HEK293T (cell line): ENCODE measurements around the gene FRK.

Source experiments
- CTCF ChIA-PET: fragments of 350-600 bp; formaldehyde crosslinking; extraction: SDS; loops from one replicate; lab custom pipeline; 2021; ENCODE audit warnings: antibody characterized with exemption, inconsistent platforms; lab: Yijun Ruan, JAX
- POLR2A ChIA-PET: fragments of 350-600 bp; formaldehyde crosslinking; extraction: SDS; loops from one replicate; lab custom pipeline; 2020; ENCODE audit warnings: antibody characterized with exemption, inconsistent platforms; lab: Yijun Ruan, JAX
- DNase-seq: peaks from one replicate; pipeline ENCODE4 v3.0.0; 2012; ENCODE audit warnings: mixed read lengths; ENCODE audit errors: extremely low spot score
- ARNT ChIP-seq: fragments of 450-650 bp; IDR thresholded peaks from 2 replicates; pipeline ENCODE4 v1.6.1; 2017; ENCODE audit warnings: mild to moderate bottlenecking
- BHLHE40 ChIP-seq: fragments of 450-650 bp; IDR thresholded peaks from 2 replicates; pipeline ENCODE4 v1.6.1; 2016; ENCODE audit warnings: mild to moderate bottlenecking, moderate library complexity, borderline replicate concordance
- CTBP1 ChIP-seq: fragments of 450-650 bp; IDR thresholded peaks from 2 replicates; pipeline ENCODE4 v1.6.1; 2016; ENCODE audit warnings: borderline replicate concordance
- ELF4 ChIP-seq: fragments of 450-650 bp; IDR thresholded peaks from 2 replicates; pipeline ENCODE4 v1.6.1; 2017; ENCODE audit warnings: antibody characterized with exemption
- FOXA1 ChIP-seq: fragments of 450-650 bp; IDR thresholded peaks from 2 replicates; pipeline ENCODE4 v1.6.1; 2016; ENCODE audit warnings: mild to moderate bottlenecking
- FOXK2 ChIP-seq: fragments of 450-650 bp; IDR thresholded peaks from 2 replicates; pipeline ENCODE4 v1.6.1; 2016; ENCODE audit warnings: mild to moderate bottlenecking
- FOXM1 ChIP-seq: fragments of 450-650 bp; IDR thresholded peaks from 2 replicates; pipeline ENCODE4 v1.6.1; 2017; ENCODE audit warnings: mild to moderate bottlenecking, borderline replicate concordance
- HDGF ChIP-seq: fragments of 450-650 bp; IDR thresholded peaks from 2 replicates; pipeline ENCODE4 v1.6.1; 2017; ENCODE audit warnings: antibody characterized with exemption, borderline replicate concordance
- L3MBTL2 ChIP-seq: fragments of 450-650 bp; conservative IDR thresholded peaks from 2 replicates; pipeline ENCODE4 v1.6.1; 2016; ENCODE audit warnings: mild to moderate bottlenecking
- LEF1 ChIP-seq: fragments of 450-650 bp; IDR thresholded peaks from 2 replicates; pipeline ENCODE4 v1.6.1; 2017; ENCODE audit warnings: mild to moderate bottlenecking, borderline replicate concordance
- NFRKB ChIP-seq: fragments of 450-650 bp; IDR thresholded peaks from 2 replicates; pipeline ENCODE4 v1.6.1; 2016; ENCODE audit warnings: mild to moderate bottlenecking, moderate library complexity
- PKNOX1 ChIP-seq: fragments of 450-650 bp; IDR thresholded peaks from 2 replicates; pipeline ENCODE4 v1.6.1; 2016
- SP1 ChIP-seq: fragments of 450-650 bp; IDR thresholded peaks from 2 replicates; pipeline ENCODE4 v1.6.1; 2017
- SUZ12 ChIP-seq: fragments of 450-650 bp; IDR thresholded peaks from 2 replicates; pipeline ENCODE4 v1.6.1; 2016; ENCODE audit warnings: mild to moderate bottlenecking
- TARDBP ChIP-seq: fragments of 450-650 bp; IDR thresholded peaks from 2 replicates; pipeline ENCODE4 v1.6.1; 2016
- ZNF384 ChIP-seq: fragments of 450-650 bp; IDR thresholded peaks from 2 replicates; pipeline ENCODE4 v1.6.1; 2016

The FRK gene

DNA sequence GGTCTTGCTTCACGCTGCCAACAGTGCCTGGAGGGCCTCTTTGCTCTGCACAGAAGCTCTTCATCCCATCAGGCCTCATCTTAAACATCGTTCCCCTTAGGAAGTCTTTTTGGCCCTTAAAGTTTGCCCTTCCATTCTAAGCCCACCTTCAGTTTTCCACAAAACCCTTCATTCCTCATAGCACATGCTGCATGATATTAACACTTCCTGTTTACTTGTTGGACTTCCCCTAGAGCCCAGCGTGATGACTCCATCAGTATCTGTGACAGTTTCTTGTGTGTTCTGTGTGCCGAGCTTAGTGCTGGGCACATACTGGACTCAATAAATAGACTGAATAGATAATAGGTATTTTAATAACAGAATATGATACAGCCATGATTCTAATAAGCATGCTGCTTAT, 42.2 kb upstream of the FRK start:
- no peak for TF ChIP-seq FOXK2
- TF ChIP-seq FOXM1, result no peak
- no peak for TF ChIP-seq ARNT
- no peak for TF ChIP-seq ZNF384
- no peak for TF ChIP-seq FOXA1
- no peak for TF ChIP-seq SP1
- TF ChIP-seq L3MBTL2, result no peak
- CTCF ChIA-PET, result interaction anchor here (3.2 kb wide), 1 partner anchor 10 kb away, joined by 26 read pairs; no protein-coding TSS in a partner anchor
- POLR2A ChIA-PET, result interaction anchor here (0.6 kb wide), 1 partner anchor 137 kb away, joined by 3 read pairs; no protein-coding TSS in a partner anchor
- no peak for DNase-seq

DNA sequence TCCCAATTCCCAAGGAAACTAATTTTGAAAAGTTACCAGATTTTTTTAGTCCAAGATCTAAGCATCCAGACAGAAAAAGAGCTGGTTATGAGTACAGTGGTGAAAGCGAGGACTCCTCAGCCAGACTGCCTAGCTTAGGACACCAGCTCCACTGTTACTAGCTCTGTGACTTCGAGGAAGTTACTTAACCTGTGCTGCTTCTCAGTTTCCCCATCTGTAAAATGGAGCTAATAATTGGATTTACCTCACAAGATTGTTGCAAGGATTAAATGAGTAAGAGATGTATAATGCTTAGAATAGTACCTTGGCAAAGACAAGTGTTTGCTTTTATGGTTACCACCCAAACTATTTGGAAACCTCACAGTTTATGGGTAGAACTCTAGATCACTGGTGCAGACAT, 41.1 kb upstream of the FRK start:
- POLR2A ChIA-PET, result interaction anchor here (0.8 to 2.2 kb wide), 6 partner anchors 9 to 469 kb away, joined by 3 to 24 read pairs (median 8); no protein-coding TSS in a partner anchor
- CTCF ChIA-PET, result interaction anchor here (1.0 to 3.2 kb wide), 2 partner anchors 11 to 78 kb away, joined by 3 to 26 read pairs; no protein-coding TSS in a partner anchor
- no peak for TF ChIP-seq CTBP1
- TF ChIP-seq HDGF, result no peak
- TF ChIP-seq PKNOX1, result no peak
- no peak for TF ChIP-seq ARNT
- TF ChIP-seq NFRKB, result no peak
- no peak for DNase-seq

DNA sequence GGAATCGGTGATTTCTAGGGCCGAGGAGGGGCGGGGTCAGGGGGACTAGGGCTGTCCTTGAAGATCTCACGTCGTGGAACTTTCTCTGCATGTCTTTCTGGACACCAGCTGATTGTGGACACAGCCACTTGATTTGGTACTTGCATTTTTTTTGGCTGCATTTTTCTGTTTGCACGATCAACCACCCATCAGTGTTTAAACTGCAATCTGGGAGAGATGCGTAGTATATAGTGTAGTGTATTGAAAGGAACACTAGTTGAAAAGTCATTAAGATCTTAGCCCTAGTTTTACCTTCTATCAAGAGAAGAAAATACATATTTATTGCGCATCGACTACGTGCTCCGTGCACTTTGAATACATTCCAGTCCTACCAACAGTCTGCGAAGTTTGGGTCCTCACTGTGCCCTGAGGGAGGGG, 40.6 kb upstream of the FRK start:
- POLR2A ChIA-PET, result interaction anchor here (0.8 to 2.2 kb wide), 20 partner anchors 9 to 469 kb away, joined by 3 to 24 read pairs (median 4); partner anchors contain the start of gene CALHM5
- CTCF ChIA-PET, result interaction anchor here (1.0 to 3.2 kb wide), 3 partner anchors 11 to 320 kb away, joined by 3 to 26 read pairs (median 3); no protein-coding TSS in a partner anchor

GRCh38 chr6:116100419-116101301, 40.0 kb upstream of the FRK start, which contains the start of gene NT5DC1:
TSS of gene NT5DC1 (plus strand) at chr6:116100853. CDS start at chr6:116100931, 78 bp downstream.
- peak; percentile 93 for DNase-seq
- 0 out of 2 replicates have a peak, but pooled peaks have one; percentile 18 for TF ChIP-seq ELF4
- TF ChIP-seq BHLHE40, result no peak
- 0 out of 2 replicates have a peak, but pooled peaks have one; percentile 13 for TF ChIP-seq CTBP1
- peak; percentile 34 for TF ChIP-seq L3MBTL2
- no peak for TF ChIP-seq LEF1
- ChIA-PET CTCF (interaction anchor here (1.0 to 3.2 kb wide), 3 partner anchors 12 to 320 kb away, joined by 3 to 26 read pairs (median 3); no protein-coding TSS in a partner anchor), POLR2A (interaction anchor here (0.6 to 2.2 kb wide), 26 partner anchors 10 to 516 kb away, joined by 3 to 24 read pairs (median 4); partner anchors contain the start of genes CALHM5, FRK and RSPH4A)

More for the DNA sequence above, 40.6 kb upstream of the FRK start:
- TF ChIP-seq LEF1, result no peak
- no peak for TF ChIP-seq ZNF384
- TF ChIP-seq SP1, result no peak
- TF ChIP-seq L3MBTL2, result no peak; the same call in 1 of the 2 replicates
- TF ChIP-seq BHLHE40, result no peak
- TF ChIP-seq HDGF, result no peak
- TF ChIP-seq FOXM1, result no peak
- no peak for TF ChIP-seq ARNT
- TF ChIP-seq SUZ12, result no peak
- no peak for TF ChIP-seq CTBP1
- TF ChIP-seq NFRKB, result no peak
- TF ChIP-seq ELF4, result no peak
- TF ChIP-seq PKNOX1, result no peak
- TF ChIP-seq FOXK2, result no peak
- no peak for TF ChIP-seq TARDBP
- no peak for TF ChIP-seq FOXA1
- no peak for DNase-seq

DNA sequence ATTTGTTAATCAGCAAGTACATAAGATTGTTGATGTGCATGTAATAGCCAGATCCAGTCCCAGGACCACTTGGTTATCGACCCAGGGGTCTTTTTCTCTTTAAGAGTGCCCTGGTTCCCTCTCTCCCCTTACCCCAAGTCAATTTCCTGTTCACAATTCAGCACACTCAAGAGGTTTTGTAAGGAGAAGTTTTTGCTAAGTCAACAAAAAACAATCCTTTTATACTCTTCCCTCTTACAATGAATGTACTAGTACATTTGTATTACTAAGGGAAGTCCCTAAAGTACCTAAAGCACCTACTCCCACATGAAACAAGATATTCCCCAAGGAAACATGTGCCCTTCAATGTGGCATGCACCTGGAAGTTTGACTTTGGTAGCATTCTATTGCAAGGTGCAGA, 38.3 kb upstream of the FRK start:
- ChIA-PET POLR2A (no interaction called here), CTCF (no interaction called here)
- DNase-seq, result no peak
- TF ChIP-seq FOXM1, result no peak
- no peak for TF ChIP-seq BHLHE40
- no peak for TF ChIP-seq SP1
- TF ChIP-seq FOXK2, result no peak
- no peak for TF ChIP-seq PKNOX1
